Skin epidermis (tissue), 12 donors: Measurements from ENCODE around the gene M1AP.

ENCODE experiments used
- H3K27ac ChIP-seq, 21 experiments: fragments of 200-600 bp; sonication (generic) in 11 of 21; one replicate each; pipeline ENCODE4 v1.5.0; 2020; ENCODE audit warnings: mild to moderate bottlenecking in 3 of 21, inconsistent platforms in 2 of 21, moderate library complexity in 2 of 21
- H3K4me3 ChIP-seq, 7 experiments: fragments of 200-600 bp; sonication (generic) in 2 of 7; one replicate each; pipeline ENCODE4 v1.5.0; 2020; ENCODE audit warnings: inconsistent platforms in 2 of 7, mild to moderate bottlenecking in 2 of 7, moderate library complexity in 1 of 7

The M1AP gene

DNA sequence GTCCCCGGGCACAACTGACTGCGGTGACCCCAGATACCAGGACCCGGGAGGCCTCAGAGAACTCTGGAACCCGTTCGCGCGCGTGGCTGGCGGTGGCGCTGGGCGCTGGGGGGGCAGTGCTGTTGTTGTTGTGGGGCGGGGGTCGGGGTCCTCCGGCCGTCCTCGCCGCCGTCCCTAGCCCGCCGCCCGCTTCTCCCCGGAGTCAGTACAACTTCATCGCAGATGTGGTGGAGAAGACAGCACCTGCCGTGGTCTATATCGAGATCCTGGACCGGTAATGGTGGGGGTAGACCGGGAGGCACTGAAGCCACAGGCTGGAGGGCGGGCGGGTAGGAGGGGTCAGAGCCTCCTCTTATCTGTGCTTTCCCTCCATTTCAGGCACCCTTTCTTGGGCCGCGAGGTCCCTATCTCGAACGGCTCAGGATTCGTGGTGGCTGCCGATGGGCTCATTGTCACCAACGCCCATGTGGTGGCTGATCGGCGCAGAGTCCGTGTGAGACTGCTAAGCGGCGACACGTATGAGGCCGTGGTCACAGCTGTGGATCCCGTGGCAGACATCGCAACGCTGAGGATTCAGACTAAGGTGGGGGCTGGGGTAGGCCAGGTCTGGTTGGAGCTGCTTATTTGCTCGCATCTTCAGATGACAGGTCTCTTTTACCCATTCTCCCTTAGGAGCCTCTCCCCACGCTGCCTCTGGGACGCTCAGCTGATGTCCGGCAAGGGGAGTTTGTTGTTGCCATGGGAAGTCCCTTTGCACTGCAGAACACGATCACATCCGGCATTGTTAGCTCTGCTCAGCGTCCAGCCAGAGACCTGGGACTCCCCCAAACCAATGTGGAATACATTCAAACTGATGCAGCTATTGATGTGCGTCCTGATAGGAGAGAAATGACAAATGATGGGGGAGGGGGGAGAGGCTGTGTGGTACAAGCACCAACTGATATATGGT, 117.6 kb downstream of the M1AP start:
- peak overlapping the region; percentile 91 to 96 (median 94) for H3K4me3 ChIP-seq

DNA sequence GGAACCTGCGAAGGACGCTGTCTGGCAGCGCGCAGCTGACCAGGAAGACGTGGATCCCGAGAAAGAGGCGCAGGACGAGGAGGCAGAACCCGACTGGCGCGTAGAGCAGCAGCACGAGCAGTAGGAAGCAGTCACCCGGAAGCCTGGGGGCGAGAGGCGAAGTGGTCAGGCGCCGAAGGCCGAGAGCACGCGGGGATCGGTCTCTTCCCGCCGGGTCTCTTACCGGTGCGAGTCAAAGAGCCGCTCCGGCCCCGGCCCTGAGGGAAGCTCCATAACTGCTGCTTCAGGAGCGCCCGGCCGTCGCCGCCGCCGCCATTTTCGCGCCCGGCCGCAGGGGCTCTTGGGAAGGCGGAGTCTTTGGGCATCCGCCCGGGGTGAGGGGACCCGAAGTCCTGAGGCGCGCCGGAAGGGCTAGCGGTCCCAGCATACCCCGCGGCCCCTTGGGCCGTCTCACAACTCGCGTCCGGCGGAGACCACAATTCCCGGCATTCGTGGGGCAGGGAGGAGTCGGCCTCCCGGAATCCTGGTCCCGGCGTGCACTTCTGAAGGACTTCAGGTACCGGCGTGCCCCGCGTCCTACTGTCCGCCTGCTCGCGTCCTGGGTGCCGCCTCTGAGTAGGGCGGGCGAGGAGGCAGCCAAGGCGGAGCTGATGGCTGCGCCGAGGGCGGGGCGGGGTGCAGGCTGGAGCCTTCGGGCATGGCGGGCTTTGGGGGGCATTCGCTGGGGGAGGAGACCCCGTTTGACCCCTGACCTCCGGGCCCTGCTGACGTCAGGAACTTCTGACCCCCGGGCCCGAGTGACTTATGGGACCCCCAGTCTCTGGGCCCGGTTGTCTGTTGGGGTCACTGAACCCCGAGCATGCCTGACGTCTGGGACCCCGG, 118.5 kb downstream of the M1AP start, which contains the start of the genes AUP1 and HTRA2:
Gene AUP1 (minus strand): TSS at position 350 of the 882 bp plus-strand sequence. CDS start 77 bp downstream, at position 273.
Gene HTRA2 (plus strand): TSS at position 577 of the 882 bp plus-strand sequence. CDS start 74 bp downstream, at position 651.
- H3K27ac ChIP-seq, result peak within 1 kb of the TSS; percentile 77 to 98 (median 94)

More for the DNA sequence above, 117.6 kb downstream of the M1AP start:
- peak overlapping the region; percentile 54 to 98 (median 94) for H3K27ac ChIP-seq

DNA sequence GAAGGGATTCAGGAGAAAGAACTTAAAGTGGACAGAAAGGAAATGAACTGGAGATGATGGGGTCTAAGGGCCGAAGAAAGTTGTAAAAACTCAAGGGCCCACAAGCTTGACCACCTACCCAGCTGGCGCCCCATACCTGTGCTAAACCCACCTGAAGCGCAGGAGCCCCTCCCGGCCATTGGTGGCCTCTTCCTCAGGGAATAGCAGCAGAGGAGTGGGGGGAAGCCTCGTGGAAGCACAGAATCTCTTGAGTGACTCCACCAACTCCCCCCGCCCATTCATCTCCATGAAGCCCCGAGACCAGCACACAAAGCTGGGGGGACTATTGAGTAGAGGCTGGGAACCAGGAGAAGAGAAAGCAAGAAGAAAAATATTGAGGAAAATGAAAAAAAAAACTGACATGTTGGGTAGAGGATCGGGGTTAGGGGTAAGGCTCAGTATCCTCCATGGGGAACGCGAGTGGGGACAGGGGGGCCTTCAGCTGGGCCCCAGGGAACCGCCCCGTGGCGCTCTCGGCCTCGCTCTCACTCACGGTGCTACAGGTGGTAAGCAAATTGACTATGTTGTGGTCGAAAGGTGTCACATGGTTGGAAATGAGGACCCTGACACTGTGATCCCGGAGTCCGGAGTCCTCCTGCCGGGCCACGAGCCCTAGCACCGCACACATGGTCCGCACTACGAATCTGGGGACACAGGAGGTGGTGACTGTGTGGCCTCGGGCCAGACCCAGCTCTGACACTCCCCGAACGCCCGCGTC, 119.4 kb downstream of the M1AP start:
- Histone ChIP-seq H3K4me3 (peak overlapping the region; percentile 91 to 96 (median 94)), H3K27ac (peak overlapping the region; percentile 77 to 98 (median 94))

More for the DNA sequence above, 118.5 kb downstream of the M1AP start, which contains the start of the genes AUP1 and HTRA2:
- peak within 1 kb of the TSS; percentile 91 to 96 (median 94) for H3K4me3 ChIP-seq

DNA sequence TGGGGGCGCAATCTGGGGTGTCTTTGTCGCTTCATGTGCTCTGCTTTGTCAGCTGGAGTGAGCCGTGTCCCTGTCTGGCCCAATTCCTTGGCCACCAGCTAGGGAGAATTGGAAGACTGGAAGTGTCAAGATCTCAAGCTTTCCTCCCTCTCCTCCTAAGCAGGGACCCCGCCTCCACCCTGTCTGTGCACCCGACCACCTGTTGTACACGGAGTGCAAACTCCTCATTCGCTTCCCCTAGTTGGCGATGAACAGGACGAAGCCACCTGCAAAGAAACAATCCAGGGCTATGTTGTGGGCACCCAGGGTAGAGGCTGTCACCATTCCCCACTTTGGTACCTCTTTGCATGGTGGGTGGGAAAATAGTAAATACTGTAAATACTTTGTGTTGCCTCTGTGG, 120.4 kb downstream of the M1AP start:
- Histone ChIP-seq H3K4me3 (no peak overlapping the region), H3K27ac (no peak overlapping the region)

DNA sequence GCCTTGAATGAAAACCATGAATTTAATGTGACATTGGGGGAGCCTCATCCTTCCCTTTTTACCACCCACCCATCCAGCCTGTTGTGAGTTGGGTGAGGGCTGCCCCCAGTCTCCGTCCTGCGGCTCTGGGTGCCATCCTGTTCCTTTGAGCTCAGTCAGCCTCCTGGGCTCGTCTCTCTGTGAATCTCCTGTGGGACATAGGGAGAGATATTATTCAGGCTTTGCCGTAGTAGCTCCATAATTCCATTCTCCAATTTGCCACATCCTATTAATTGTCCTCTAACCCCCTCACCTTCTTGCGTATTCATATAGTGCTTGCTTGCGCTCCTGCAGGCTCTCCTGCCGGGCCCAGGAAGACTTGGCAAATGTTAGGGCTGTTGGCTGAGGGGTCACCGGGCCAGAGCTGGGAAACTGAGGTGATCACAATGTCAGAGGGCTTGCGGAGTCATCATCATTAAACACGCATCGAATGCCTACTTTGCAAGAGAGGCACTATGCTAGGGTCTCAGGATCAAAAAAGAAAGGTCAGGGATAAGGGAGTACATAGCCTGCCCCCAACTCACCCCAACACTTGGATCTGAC, 121.4 kb downstream of the M1AP start:
- Histone ChIP-seq H3K4me3 (no peak overlapping the region), H3K27ac (no peak overlapping the region)

DNA sequence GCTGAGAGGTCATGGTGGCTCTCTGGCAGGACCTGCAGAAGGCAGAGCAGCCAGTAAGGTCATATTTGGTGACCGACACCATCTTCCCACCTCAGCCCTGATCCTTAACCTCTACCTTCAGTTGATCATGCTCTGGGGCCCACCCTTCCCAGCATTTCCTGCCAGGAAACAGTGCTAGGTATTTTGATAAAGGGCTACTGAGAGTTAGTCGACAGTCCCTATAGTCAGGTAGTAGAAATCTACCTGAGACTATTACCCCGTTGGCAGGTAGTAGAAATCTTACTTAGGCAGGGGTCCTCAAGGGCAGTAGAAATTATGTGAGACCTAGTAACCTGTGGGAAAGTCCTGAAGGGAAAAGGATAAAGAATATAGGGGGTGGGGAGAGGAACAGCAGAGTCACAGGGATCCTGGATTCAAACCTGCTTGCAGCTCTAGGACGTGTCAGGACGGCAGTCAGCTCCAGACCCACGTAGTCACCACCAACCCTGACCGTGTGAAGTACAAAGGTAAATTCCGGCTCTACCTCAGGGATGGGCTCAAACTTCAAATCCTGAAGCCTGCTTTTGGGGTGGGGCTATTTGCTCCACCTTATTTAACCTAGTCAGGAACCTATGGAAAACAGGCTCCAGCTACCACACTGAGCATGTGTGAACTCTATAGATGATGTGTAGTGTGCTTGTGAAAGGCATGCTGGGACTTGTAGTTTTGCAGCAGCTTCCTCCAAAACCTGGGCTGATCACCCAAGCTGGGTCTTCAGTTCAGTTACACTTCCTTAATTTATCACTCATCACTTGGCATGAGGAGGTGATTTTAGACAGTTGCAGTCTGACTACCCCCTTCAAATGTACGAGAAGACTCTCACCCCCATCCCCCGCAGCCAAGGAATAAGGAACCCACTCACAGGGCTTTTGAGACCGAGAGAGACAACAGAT, 122.1 kb downstream of the M1AP start, which contains the start of gene DQX1:
Gene DQX1 (minus strand): TSS at position 515 of the 932 bp plus-strand sequence. CDS start 502 bp downstream, at position 13.
- H3K27ac ChIP-seq, result peak within 1 kb of the TSS in 1 of 21 experiments; percentile 34
- no peak within 1 kb of the TSS for H3K4me3 ChIP-seq

DNA sequence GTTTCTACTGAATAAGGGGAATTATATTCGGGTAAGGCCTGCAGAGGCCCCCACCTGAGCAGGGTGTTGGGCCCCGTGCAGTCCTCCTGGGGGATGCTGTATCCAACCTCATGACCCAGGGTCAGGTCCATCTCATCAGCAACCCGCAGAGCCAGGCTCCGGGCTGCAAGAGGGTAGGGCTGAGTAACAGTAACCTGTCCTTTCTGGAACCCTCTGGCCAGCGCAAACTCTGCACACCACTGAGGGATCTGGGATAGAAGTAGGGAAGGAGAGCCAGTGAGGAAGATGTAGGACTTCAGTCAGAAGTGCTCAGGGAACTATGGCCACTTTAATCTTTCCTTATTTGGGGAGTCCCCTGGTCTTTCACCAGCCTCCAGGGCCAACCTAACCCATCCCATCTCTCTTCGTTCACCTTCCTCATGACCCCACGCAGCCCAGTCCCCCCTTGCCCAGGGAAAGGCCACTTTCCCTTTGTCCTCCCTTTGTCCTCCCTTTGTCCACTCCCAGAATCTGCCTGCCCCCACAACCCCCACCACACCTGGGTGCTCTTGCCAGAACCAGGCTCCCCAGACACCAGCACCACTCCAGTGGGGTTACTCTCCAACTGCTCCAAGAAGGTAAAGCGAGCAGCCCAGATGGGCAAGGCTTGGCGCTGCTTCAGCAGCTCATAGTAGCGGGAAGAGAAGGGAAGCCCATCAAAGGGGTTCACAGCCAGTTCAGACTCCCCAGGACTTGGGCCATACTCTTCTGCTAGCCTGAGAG, 123.0 kb downstream of the M1AP start:
- Histone ChIP-seq H3K4me3 (no peak overlapping the region), H3K27ac (no peak overlapping the region)

DNA sequence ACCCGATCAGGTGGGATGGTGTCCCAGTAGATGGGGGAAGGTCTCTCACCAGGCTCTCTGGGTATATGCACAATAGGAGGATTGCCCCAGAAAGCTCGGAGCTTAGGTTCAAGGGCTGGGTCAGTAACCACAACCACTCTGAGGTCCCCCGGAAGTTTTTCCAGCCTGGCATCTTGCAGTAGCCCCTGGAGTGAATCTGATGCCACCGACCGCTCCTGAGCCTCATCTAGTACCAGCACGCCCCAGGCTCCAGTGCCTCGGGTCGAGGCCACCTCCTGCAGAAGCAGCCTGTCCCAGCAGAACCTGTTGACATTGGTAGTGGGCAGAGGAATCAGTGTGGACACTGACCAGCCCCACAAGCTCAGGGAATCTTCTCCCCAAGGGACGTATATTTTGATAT, 124.1 kb downstream of the M1AP start:
- Histone ChIP-seq H3K4me3 (no peak overlapping the region), H3K27ac (no peak overlapping the region)

DNA sequence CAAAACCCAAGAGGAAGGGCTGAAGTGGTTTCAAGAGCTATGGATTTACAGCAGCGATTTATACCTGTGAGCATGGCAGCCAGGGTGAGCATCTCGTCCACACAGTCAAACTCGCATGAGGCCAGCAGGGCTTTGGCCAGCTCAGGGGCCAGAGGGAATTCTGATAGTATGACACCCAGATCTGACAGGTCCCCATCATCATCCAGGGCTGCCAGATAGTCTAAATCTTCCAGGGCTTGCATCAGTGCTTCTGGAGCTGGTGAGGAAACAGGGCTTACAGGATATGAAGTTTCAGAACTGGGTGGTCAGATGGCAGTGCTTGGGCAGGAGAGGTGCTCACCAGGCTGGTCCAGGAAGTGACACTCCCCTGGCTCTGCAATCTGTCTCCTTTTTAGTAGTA, 125.6 kb downstream of the M1AP start:
- no peak overlapping the region for H3K4me3 ChIP-seq
- H3K27ac ChIP-seq, result no peak overlapping the region

DNA sequence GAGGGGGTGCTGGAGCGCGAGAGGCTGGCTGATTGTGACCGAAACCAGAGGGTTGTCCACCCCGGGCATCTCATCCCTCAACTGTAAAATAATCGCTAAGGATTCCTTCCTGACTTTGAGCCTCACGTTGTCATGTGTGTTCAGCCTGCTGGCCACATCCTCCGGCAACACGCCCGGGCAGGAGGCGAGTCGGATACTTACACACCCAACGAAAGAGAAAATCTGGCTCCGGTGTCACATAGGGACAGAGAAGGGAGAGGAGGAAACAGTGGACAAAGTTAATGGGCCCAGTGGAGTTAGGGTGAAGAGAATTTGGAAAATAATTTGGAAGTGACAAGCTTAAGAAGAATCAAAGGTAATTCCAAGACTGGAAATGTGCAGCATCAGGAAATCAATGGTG, 131.5 kb downstream of the M1AP start:
- Histone ChIP-seq H3K27ac (no peak overlapping the region), H3K4me3 (peak overlapping the region in 3 of 7 experiments; percentile 23 to 31 (median 31))

DNA sequence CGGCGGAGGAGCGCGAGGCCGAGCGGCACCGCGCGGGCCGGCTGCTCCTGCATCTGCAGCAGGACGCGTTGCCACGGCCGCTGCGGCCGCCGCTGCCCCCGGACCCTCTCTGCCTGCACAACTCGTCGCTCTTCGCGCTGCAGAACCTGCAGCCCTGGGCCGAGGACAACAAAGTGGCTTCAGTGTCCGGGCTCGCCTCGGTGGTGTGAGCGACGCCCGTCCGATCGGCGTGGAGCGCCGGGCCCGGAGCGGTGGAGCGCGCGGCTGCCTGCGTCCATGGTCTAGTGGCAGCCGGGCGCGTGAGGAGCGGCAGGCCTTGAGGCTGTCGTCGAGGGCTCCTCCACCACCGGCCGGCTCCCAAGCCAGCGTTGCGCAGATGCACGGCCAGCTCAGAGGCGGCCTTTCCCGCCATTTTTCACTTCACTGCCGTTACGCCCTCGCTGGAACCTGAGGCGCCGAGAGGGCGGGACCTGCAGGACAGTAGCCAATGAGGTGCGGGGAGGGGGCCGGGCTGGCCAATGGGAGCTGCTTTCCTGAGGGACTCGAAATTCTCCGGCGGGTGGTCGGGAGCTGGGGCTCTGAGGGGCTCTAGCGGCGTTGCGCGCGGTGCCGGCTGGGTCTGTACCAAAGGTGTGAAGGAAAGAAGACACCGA, 132.0 kb downstream of the M1AP start:
- Histone ChIP-seq H3K4me3 (peak overlapping the region; percentile 3 to 31 (median 23)), H3K27ac (no peak overlapping the region)

DNA sequence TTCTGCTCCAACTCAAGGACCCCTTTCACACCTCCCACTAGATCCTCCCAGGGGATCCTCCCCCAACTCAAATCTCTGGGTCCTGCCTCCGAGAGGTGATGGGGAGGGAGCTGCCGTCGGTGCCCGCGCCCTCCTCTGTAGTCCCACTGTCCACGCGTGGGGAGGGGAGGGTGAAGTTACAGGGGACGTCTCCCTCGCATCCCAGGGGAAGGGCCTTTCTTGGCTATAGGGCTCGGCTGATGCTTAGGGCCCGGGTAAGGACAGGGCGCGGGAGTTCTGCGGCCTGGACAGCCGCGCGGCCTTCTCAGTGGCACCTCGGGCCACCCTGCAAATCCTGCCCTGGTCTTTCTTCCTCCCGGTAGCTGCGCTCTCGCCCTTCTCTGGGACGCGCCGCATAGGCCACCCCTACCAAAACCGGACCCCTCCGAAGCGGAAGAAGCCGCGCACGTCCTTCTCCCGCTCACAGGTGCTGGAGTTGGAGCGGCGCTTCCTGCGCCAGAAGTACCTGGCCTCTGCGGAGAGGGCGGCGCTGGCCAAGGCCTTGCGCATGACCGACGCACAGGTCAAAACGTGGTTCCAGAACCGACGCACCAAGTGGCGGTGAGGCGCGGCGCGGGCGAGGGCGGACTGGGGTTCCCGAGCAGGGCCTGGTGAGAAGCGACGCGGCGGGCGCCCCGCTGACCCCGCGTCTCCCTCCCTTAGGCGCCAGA, 132.7 kb downstream of the M1AP start:
- Histone ChIP-seq H3K27ac (no peak overlapping the region), H3K4me3 (peak overlapping the region; percentile 3 to 31 (median 23))

DNA sequence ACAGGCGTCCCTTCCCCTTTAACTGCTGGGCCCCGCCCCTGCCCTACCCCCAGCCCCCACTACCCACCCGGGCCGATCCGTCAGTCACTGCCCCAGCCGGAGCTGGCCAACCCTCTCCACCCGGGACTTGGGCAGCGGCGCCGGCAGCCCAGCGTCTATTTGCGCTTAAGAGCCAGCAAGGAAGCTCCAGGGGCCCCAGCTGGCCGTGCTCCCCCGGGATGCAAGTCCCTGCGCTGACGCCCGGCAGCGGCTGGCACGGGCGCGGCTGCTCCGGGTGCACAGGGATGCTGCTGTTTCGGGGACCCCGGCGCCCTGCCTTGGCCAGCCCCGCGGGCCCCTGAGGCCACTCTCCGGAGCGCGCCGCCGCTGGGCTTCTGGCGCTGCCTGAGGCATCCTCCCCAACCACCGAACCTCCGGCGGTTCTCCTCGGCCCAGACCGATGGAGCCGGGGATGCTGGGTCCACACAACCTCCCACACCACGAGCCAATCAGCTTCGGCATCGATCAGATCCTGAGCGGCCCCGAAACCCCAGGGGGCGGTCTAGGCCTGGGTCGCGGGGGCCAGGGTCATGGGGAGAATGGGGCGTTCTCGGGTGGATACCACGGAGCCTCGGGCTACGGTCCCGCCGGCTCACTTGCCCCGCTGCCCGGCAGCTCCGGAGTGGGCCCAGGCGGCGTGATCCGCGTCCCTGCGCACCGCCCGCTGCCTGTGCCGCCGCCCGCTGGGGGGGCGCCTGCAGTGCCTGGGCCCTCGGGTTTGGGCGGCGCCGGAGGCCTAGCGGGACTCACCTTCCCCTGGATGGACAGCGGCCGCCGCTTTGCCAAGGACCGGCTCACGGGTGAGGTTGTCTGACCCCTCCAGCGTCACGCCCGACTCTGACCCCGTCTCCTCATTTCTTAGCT, 133.5 kb downstream of the M1AP start, which contains the start of gene TLX2:
Gene TLX2 (plus strand): TSS at position 83 of the 903 bp plus-strand sequence. CDS start 357 bp downstream, at position 440.
- H3K27ac ChIP-seq, result no peak within 1 kb of the TSS
- H3K4me3 ChIP-seq, result peak within 1 kb of the TSS in 3 of 7 experiments; percentile 4 to 5 (median 4)

DNA sequence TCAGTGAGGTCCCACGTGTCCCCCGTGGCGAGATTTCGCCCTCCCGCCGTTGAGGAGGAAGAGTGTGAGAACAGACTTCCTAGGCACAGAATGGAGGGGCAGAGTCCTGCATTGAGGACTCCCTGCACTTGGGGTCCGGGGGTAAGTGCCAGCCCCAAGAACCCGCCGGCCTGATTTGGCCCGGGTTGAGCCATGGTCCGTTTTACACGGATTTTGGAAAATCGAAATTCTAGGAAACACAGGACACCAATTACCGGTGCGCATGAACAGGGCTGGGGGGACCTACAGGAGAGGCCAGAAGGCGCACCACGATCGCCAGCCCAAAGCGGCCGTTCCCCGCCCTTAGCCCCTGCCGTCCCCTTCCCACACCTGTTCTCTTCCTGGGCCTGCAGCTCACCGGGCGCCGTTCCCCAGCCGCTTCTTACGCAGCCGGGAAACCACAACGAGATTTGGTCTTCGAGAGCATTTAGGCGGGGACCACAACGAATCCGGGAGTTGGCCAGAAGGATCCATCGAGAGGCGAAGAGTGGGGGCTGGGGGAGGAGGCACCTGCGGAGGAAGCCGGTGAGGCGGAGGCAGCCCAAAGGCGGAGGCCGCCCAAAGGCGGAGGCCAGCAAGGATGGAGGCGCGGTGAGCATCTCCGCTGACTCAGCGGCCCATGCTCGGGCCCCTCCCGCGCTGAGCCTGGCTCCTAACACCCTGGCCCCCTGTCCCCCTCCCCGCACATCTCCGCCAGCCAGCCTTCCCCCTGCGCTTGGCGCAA, 134.3 kb downstream of the M1AP start:
- no peak overlapping the region for H3K27ac ChIP-seq
- peak overlapping the region in 2 of 7 experiments; percentile 4 to 5 for H3K4me3 ChIP-seq
